SK-N-SH treated with all-trans-retinoic acid at 6 μM for 48 hours (cell line): Measurements from ENCODE around the gene TMEM219.

ENCODE experiments used
- ARNTL ChIP-seq: fragments of 450-650 bp; formaldehyde crosslinking; IDR thresholded peaks from 2 replicates; pipeline ENCODE4 v1.5.0; 2020; ENCODE audit warnings: low read depth, mild to moderate bottlenecking, moderate library complexity, borderline replicate concordance
- CSDC2 ChIP-seq: fragments of 250-450 bp; sonication (Bioruptor Pico); IDR thresholded peaks from 2 replicates; pipeline ENCODE4 v1.5.0; 2020; ENCODE audit warnings: mild to moderate bottlenecking, moderate library complexity
- ESRRG ChIP-seq: fragments of 250-450 bp; sonication (Bioruptor Pico); IDR thresholded peaks from 2 replicates; pipeline ENCODE4 v1.6.1; 2021; ENCODE audit warnings: mild to moderate bottlenecking
- GLIS3 ChIP-seq: fragments of 250-450 bp; sonication (Bioruptor Pico); IDR thresholded peaks from 2 replicates; pipeline ENCODE4 v1.5.0; 2020; ENCODE audit warnings: mild to moderate bottlenecking, moderate library complexity
- OSR1 ChIP-seq: fragments of 250-450 bp; sonication (Bioruptor Pico); IDR thresholded peaks from 2 replicates; pipeline ENCODE4 v1.8.0; 2022; ENCODE audit warnings: moderate library complexity, mild to moderate bottlenecking, inconsistent platforms
- RARB ChIP-seq: fragments of 250-450 bp; sonication (Bioruptor Pico); IDR thresholded peaks from 2 replicates; pipeline ENCODE4 v1.8.0; 2021; ENCODE audit warnings: mild to moderate bottlenecking, moderate library complexity
- SNAI2 ChIP-seq: fragments of 250-450 bp; sonication (Bioruptor Pico); IDR thresholded peaks from 2 replicates; pipeline ENCODE4 v1.5.0; 2020; ENCODE audit warnings: mild to moderate bottlenecking, moderate library complexity
- TCF4 ChIP-seq: fragments of 250-450 bp; sonication (Bioruptor Pico); IDR thresholded peaks from 2 replicates; pipeline ENCODE4 v1.8.0; 2021; ENCODE audit warnings: mild to moderate bottlenecking, moderate library complexity, borderline replicate concordance
- TSHZ2 ChIP-seq: fragments of 250-450 bp; sonication (Bioruptor Pico); IDR thresholded peaks from 2 replicates; pipeline ENCODE4 v1.5.0; 2020; ENCODE audit warnings: mild to moderate bottlenecking, moderate library complexity
- ZFP30 ChIP-seq: fragments of 450-650 bp; formaldehyde crosslinking; IDR thresholded peaks from 2 replicates; pipeline ENCODE4 v1.5.0; 2022; ENCODE audit warnings: mild to moderate bottlenecking, moderate library complexity
- ZNF565 ChIP-seq: fragments of 450-650 bp; formaldehyde crosslinking; conservative IDR thresholded peaks from 2 replicates; pipeline ENCODE4 v1.5.0; 2020; ENCODE audit warnings: low read depth, mild to moderate bottlenecking, moderate library complexity
- TF ChIP-seq, protein P1 (sequence below): fragments of 250-450 bp; sonication (Bioruptor Pico); IDR thresholded peaks from 2 replicates; pipeline ENCODE4 v1.5.1; 2020; ENCODE audit warnings: low read depth, mild to moderate bottlenecking, moderate library complexity
- TF ChIP-seq, protein P2 (sequence below): fragments of 250-450 bp; sonication (Bioruptor Pico); IDR thresholded peaks from 2 replicates; pipeline ENCODE4 v1.8.0; 2020; ENCODE audit warnings: mild to moderate bottlenecking, moderate library complexity, borderline replicate concordance

- TF ChIP-seq TCF4 (CRISPR knock-in tag) (no peak), TSHZ2 (no peak), RARB (CRISPR knock-in tag) (no peak), CSDC2 (no peak), GLIS3 (CRISPR knock-in tag) (no peak), OSR1 (no peak), ARNTL (CRISPR knock-in tag) (no peak), SNAI2 (no peak), ESRRG (CRISPR knock-in tag) (no peak), ZFP30 (no peak), ZNF565 (CRISPR knock-in tag) (no peak)
- TF ChIP-seq, protein P1, sequence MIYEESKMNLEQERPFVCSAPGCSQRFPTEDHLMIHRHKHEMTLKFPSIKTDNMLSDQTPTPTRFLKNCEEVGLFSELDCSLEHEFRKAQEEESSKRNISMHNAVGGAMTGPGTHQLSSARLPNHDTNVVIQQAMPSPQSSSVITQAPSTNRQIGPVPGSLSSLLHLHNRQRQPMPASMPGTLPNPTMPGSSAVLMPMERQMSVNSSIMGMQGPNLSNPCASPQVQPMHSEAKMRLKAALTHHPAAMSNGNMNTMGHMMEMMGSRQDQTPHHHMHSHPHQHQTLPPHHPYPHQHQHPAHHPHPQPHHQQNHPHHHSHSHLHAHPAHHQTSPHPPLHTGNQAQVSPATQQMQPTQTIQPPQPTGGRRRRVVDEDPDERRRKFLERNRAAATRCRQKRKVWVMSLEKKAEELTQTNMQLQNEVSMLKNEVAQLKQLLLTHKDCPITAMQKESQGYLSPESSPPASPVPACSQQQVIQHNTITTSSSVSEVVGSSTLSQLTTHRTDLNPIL (CRISPR knock-in tag) = no peak
- TF ChIP-seq, protein P2, sequence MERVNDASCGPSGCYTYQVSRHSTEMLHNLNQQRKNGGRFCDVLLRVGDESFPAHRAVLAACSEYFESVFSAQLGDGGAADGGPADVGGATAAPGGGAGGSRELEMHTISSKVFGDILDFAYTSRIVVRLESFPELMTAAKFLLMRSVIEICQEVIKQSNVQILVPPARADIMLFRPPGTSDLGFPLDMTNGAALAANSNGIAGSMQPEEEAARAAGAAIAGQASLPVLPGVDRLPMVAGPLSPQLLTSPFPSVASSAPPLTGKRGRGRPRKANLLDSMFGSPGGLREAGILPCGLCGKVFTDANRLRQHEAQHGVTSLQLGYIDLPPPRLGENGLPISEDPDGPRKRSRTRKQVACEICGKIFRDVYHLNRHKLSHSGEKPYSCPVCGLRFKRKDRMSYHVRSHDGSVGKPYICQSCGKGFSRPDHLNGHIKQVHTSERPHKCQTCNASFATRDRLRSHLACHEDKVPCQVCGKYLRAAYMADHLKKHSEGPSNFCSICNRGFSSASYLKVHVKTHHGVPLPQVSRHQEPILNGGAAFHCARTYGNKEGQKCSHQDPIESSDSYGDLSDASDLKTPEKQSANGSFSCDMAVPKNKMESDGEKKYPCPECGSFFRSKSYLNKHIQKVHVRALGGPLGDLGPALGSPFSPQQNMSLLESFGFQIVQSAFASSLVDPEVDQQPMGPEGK (CRISPR knock-in tag) = no peak
Observed at GRCh38 chr16:29940656-29941055, 21.2 kb upstream of the TMEM219 start.
